PC-9 (cell line): ENCODE measurements around the gene ISG15. TPM values are rescaled to one million over a fixed set of nuclear protein-coding genes. Genes with fewer than 3 reads are reported as not detected.

Experiments used
- BruUV-seq: library from RNA; stranded (reverse); fragments of 400-500 nt; replicated peaks from 2 replicates; lab custom pipeline; 2021; lab: Mats Ljungman, UMichigan
- CTCF ChIA-PET: fragments of 300-600 bp; sonication (Branson Sonifier 250); formaldehyde crosslinking; loops from one replicate; lab custom pipeline; 2022; ENCODE audit warnings: antibody characterized with exemption; lab: Charles Lee
- POLR2A ChIA-PET: fragments of 300-600 bp; sonication (Branson Sonifier 250); formaldehyde crosslinking; loops from one replicate; lab custom pipeline; 2022; ENCODE audit warnings: antibody characterized with exemption; ENCODE audit not compliant: unreplicated experiment; lab: Charles Lee
- DNase-seq, 2 experiments: peaks; one replicate each; pipeline versions ENCODE4 v3.0.0 to v3.0.0-alpha.2; 2015 to 2022; ENCODE audit warnings: mixed read lengths in 1 of 2
- H2AFZ ChIP-seq: fragments of 200-600 bp; sonication (generic); 2 replicates; pipeline ENCODE4 v1.8.1; 2017; ENCODE audit warnings: antibody characterized with exemption
- H3F3A ChIP-seq: fragments of 200-600 bp; sonication (generic); 2 replicates; pipeline ENCODE4 v1.8.1; 2017; ENCODE audit warnings: antibody characterized with exemption, mild to moderate bottlenecking, low read depth; ENCODE audit not compliant: insufficient read depth
- H3K27ac ChIP-seq: fragments of 200-600 bp; sonication (generic); 2 replicates; pipeline ENCODE4 v1.6.1; 2016; ENCODE audit warnings: mixed run types
- H3K27me3 ChIP-seq: fragments of 200-600 bp; sonication (generic); 2 replicates; pipeline ENCODE4 v1.6.1; 2016; ENCODE audit warnings: low read depth, mixed run types; ENCODE audit not compliant: insufficient read depth
- H3K36me3 ChIP-seq: fragments of 200-600 bp; sonication (generic); 2 replicates; pipeline ENCODE4 v1.6.1; 2016; ENCODE audit warnings: low read depth, mixed run types
- H3K4me1 ChIP-seq: fragments of 200-600 bp; sonication (generic); replicated peaks from 2 replicates; pipeline ENCODE4 v1.6.1; 2016; ENCODE audit warnings: mixed run types; ENCODE audit not compliant: insufficient read depth
- H3K4me2 ChIP-seq: fragments of 200-600 bp; sonication (generic); 2 replicates; pipeline ENCODE4 v1.6.1; 2017; ENCODE audit warnings: mixed run types
- H3K4me3 ChIP-seq: fragments of 200-600 bp; sonication (generic); 2 replicates; pipeline ENCODE4 v1.6.1; 2016; ENCODE audit warnings: mixed run types
- H3K79me2 ChIP-seq: fragments of 200-600 bp; sonication (generic); 2 replicates; pipeline ENCODE4 v1.6.1; 2017; ENCODE audit warnings: low read depth, mixed run types
- H3K9me2 ChIP-seq: fragments of 200-600 bp; sonication (generic); 2 replicates; pipeline ENCODE4 v1.8.1; 2017; ENCODE audit warnings: mild to moderate bottlenecking; ENCODE audit not compliant: insufficient read depth
- H3K9me3 ChIP-seq: fragments of 200-600 bp; sonication (generic); 2 replicates; pipeline ENCODE4 v1.8.1; 2016; ENCODE audit warnings: low read depth; ENCODE audit not compliant: insufficient read depth
- H4K20me1 ChIP-seq: fragments of 200-600 bp; sonication (generic); 2 replicates; pipeline ENCODE4 v1.8.1; 2017; ENCODE audit not compliant: insufficient read depth
- CTCF ChIP-seq: fragments of 200-600 bp; sonication (generic); conservative IDR thresholded peaks from 2 replicates; pipeline ENCODE4 v1.6.1; 2017; ENCODE audit warnings: mixed run types, antibody characterized with exemption, mild to moderate bottlenecking, moderate library complexity
- EZH2 ChIP-seq: fragments of 200-600 bp; sonication (generic); IDR thresholded peaks from 2 replicates; pipeline ENCODE4 v1.8.0; 2017; ENCODE audit warnings: antibody characterized with exemption, low read depth
- intact Hi-C: fragments of 100-400 bp; cut with micrococcal nuclease; formaldehyde crosslinking; loops from one replicate; pipeline ENCODE4 v1.10.0; 2022; ENCODE audit not compliant: unreplicated experiment
- total RNA-seq: library from RNA; stranded (reverse); gene quantifications from 2 replicates; pipeline ENCODE4 v1.2.3, GENCODE V29; 2021

Gene ISG15
- total RNA-seq, 1 experiment from 2014 or later = 20.9 TPM

GRCh38 chr1:969260-969855 lies 43.9 kb upstream of the ISG15 start:
- Histone ChIP-seq H3K79me2 (peaks cover 4% of the 10 kb centered on the region; the same call in 1 of the 2 replicates), H3K4me3 (no peak overlapping the region), H3K4me1 (peaks cover 14% of the 10 kb centered on the region), H3K9me2 (no peaks in the 10 kb centered on the region), H3K27ac (no peak overlapping the region), H3K36me3 (no peaks in the 10 kb centered on the region), H3K27me3 (no peaks in the 10 kb centered on the region), H3K9me3 (no peaks in the 10 kb centered on the region), H3K4me2 (no peak overlapping the region), H4K20me1 (no peaks in the 10 kb centered on the region), H3F3A (peaks cover 37% of the 10 kb centered on the region; the same call in 1 of the 2 replicates), H2AFZ (no peak overlapping the region)
- intact Hi-C loops = no loop called here
- no peak for TF ChIP-seq CTCF
- TF ChIP-seq EZH2 = no peak
- BruUV-seq = no TSS peak
- ChIA-PET POLR2A (no interaction called here), CTCF (no interaction called here)
- DNase-seq = no peak

- Histone ChIP-seq H3K79me2 (peaks cover 4% of the 10 kb centered on the region; the same call in 1 of the 2 replicates), H3K9me2 (no peaks in the 10 kb centered on the region), H3K4me1 (peaks cover 20% of the 10 kb centered on the region), H2AFZ (no peak overlapping the region), H3K4me3 (no peak overlapping the region), H4K20me1 (no peaks in the 10 kb centered on the region), H3K4me2 (no peak overlapping the region), H3F3A (peaks cover 42% of the 10 kb centered on the region; the same call in 1 of the 2 replicates), H3K9me3 (no peaks in the 10 kb centered on the region), H3K36me3 (no peaks in the 10 kb centered on the region), H3K27me3 (no peaks in the 10 kb centered on the region), H3K27ac (no peak overlapping the region)
- ChIA-PET CTCF (no interaction called here), POLR2A (no interaction called here)
- no TSS peak for BruUV-seq
- TF ChIP-seq EZH2 (no peak), CTCF (no peak)
- intact Hi-C loops = no loop called here
- DNase-seq = no peak
Observed at GRCh38 chr1:970242-970972, 42.9 kb upstream of the ISG15 start.

GRCh38 chr1:970973-971730 lies 42.1 kb upstream of the ISG15 start:
- Histone ChIP-seq H3F3A (peaks cover 42% of the 10 kb centered on the region), H3K79me2 (peaks cover 4% of the 10 kb centered on the region; the same call in 1 of the 2 replicates), H3K27me3 (no peaks in the 10 kb centered on the region), H3K9me3 (no peaks in the 10 kb centered on the region), H3K4me1 (peaks cover 20% of the 10 kb centered on the region), H2AFZ (no peak overlapping the region), H3K4me3 (no peak overlapping the region), H3K36me3 (no peaks in the 10 kb centered on the region), H3K4me2 (no peak overlapping the region), H3K9me2 (no peaks in the 10 kb centered on the region), H3K27ac (no peak overlapping the region), H4K20me1 (no peaks in the 10 kb centered on the region)
- DNase-seq = no peak
- BruUV-seq = no TSS peak
- TF ChIP-seq EZH2 (no peak), CTCF (no peak)
- ChIA-PET CTCF (no interaction called here), POLR2A (no interaction called here)
- intact Hi-C loops = no loop called here
